Ecto neural progenitor cell (in vitro differentiated cells): Measurements from ENCODE around the gene NGEF.
"Not testable (repeated sequence)": the region's sequence is repeated elsewhere in the genome, so short reads cannot be mapped to it uniquely, and the experiment has no call there.

Experiments
- DNase-seq: peaks from one replicate; pipeline ENCODE4 v3.0.0-alpha.2; 2018; ENCODE audit warnings: low spot score

NGEF gene

GRCh38 chr2:233023007-233023760 lies 10.1 kb upstream of the NGEF start:
- peak; percentile 38 for DNase-seq

- DNase-seq, result no peak
Observed at GRCh38 chr2:233022561-233022960, 9.5 kb upstream of the NGEF start.

- DNase-seq, result no peak
Observed at GRCh38 chr2:233021771-233022170, 8.7 kb upstream of the NGEF start.

DNA sequence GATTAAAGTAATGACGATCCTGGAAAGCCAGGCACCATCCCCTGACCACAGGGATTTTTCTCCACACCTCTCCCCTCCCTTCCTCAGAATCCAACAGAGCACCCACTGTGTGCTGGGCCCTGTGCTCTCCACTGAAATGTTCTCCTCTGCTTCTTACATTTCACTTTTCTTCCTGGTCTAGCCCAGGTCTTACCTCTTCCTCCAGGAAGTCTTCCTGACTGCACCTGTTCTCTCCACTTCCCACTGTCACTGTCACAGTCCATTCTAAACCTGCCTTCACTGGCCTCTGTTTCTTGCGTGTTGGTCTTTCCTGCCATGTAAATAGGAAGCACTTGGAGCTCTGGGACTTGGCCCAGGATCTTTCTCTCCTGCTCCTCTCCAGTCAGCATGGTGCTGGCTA lies 7.4 kb upstream of the NGEF start:
- DNase-seq, result no peak

DNA sequence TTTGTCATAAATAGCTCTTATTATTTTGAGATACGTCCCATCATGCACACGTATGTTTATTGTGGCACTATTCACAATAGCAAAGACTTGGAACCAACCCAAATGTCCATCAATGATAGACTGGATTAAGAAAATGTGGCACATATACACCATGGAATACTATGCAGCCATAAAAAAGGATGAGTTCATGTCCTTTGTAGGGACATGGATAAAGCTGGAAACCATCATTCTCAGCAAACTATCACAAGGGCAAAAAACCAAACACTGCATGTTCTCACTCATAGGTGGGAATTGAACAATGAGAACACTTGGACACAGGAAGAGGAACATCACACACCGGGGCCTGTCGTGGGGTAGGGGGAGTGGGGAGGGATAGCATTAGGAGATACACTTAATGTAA lies 6.6 kb upstream of the NGEF start:
- DNase-seq, result not testable (repeated sequence)

GRCh38 chr2:233017947-233018346 lies 4.9 kb upstream of the NGEF start:
- DNase-seq, result no peak

DNA sequence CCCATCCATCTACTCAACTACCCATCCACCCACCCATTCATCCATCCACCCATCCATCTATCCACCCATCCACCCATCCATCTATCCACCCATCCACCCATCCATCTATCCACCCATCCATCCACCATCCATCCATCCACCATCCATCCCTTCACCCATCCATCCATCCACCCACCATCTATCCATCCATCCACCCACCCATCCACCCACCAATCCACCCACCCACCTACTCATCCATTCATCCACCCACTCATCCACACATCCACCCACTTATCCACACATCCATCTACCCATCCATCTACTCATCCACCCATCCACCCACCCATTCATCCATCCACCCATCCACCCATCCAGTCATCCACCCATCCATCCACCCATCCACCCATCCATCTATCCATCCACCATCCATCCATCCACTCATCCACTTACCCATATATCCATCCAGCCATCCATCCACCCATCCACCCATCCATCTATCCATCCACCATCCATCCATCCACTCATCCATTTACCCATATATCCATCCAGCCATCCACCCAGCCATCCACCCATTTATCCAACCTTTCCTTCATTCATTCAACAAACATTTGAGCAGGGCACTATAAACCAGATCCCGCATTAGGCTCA lies 2.1 kb upstream of the NGEF start:
- DNase-seq, result no peak

DNA sequence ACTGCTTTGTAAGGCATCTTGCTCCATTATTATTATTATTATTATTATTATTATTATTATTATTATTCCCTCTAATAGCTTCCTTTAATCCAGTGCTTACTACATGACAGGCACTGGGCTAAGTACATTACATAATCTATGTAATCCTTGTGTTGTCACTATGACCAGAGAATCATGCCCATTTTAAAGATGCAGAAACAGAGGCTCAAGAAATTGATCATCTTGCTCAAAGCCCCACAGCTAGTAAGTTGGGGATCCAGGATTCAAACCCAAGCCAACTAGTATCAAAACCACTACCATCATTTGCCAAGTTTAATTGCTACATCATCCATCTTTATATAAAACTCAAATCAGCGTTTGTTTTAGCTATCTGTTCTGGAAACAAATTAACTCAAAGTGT lies 594 bp upstream of the NGEF start:
- DNase-seq, result no peak

DNA sequence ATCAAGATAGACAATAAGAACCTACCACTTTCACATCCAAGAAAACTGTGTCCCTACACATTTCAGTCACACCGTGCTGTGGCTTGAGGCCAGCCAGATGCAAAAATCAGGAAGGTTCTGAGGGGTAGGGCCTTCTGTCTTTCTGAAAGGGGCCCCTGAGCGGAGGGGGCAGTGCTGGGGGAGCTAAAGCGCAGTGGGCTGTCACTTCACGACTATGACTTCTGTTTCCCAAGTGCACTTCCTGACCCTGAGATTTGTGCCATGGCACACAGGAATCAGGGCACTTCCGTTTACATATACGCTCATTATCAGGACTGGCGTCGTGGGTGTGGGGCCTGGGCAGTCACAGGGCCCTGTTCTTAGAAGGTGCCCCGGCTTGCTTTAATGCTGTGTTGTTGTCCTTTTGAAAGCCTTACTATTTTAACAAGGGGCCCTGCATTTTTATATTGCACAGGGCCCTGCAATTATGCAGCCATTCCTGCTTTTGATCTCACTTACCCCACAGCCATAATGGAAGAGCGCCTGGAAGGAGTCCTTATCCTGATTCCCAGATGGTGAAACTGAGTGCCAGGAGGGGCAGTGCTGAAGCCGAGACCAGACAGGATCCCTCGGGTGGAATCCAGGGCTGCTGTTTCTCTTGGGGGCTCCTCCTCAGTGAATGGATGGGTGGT lies 620 bp downstream of the NGEF start:
- DNase-seq, result no peak

DNA sequence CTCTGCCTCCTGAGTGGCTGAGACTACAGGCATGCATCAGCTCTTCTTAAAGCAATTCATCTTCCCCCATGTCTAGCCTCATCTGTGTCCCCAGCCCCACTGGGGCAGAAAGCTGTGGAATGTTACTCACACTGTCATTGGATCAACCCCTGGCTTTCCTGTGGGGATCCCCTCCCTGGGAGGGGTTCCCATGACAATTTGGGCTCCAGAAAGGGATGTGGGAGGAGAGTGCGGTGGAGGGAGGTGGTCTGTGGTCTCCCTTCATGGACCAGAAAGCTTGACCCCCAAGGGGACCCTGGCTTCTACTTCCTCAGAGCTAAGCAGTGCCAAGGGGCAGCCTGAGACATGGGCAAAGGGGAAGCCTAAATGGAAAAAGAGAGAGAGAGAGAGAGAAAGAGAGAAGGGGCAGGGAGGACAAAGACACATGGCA lies 1.3 kb downstream of the NGEF start:
- no peak for DNase-seq

DNA sequence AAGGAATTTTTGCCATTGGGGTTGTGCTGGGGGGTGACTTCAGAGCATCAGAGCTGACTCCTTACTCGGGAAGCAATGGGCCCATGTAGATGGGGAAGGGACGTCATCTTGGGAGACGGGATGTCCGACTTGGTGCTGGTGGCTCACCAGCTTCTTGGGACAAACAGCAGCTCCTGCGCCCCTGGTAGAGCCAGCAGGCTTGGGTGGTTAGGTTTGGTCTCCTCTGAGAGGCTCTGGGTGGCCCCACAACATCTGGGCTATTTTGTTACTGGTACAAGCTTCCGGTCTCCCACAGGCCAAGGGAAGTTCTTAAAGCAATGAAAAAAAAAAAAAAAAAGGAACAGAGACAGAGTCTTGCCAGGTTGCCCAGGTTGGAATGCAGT lies 1.8 kb downstream of the NGEF start:
- no peak for DNase-seq

- DNase-seq, result no peak
Observed at GRCh38 chr2:233010569-233011267, 2.3 kb downstream of the NGEF start.

- DNase-seq, result no peak
Observed at GRCh38 chr2:233009661-233010060, 3.4 kb downstream of the NGEF start.

DNA sequence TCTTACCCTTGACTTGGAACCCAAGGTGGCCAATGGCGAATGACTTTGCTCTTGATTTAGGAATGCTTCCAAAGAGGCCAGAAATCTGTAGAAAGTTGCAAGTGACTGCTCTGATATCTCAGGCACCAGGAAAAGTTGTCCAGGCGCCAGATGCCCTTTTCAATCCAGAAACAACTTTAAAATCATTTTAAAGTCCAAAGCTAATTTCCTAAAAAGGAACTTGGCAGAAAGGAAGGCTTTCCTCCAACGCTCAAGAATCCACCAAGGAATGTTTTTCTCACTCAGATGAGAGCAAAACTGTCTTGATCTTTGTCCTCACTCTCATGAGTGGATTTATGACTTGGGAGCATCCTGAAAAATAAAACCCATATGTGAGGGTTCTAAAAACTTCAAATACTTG lies 5.3 kb downstream of the NGEF start:
- no peak for DNase-seq

- DNase-seq, result no peak
Observed at GRCh38 chr2:233007270-233007669, 5.8 kb downstream of the NGEF start.

GRCh38 chr2:233006648-233007047 lies 6.4 kb downstream of the NGEF start:
- DNase-seq, result no peak

DNA sequence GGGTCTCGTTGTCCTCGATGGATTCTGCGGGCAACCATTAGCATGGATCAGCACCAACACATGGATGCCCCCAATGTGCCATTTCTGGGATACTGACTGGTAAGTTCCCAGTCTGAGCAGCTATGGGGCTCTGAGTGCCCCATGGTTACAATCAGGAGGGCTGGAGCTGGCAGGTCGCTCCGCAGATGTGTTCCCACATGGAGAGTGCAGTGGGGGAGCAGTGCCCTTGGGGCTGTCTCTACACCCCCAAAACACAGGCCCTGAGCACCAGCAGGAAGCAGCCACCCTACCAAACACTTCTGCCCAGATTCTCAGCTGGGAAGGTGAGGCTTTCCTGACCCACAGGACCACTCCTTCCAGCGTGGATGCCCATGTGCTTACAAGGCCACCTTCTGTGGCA lies 8.0 kb downstream of the NGEF start:
- no peak for DNase-seq

DNA sequence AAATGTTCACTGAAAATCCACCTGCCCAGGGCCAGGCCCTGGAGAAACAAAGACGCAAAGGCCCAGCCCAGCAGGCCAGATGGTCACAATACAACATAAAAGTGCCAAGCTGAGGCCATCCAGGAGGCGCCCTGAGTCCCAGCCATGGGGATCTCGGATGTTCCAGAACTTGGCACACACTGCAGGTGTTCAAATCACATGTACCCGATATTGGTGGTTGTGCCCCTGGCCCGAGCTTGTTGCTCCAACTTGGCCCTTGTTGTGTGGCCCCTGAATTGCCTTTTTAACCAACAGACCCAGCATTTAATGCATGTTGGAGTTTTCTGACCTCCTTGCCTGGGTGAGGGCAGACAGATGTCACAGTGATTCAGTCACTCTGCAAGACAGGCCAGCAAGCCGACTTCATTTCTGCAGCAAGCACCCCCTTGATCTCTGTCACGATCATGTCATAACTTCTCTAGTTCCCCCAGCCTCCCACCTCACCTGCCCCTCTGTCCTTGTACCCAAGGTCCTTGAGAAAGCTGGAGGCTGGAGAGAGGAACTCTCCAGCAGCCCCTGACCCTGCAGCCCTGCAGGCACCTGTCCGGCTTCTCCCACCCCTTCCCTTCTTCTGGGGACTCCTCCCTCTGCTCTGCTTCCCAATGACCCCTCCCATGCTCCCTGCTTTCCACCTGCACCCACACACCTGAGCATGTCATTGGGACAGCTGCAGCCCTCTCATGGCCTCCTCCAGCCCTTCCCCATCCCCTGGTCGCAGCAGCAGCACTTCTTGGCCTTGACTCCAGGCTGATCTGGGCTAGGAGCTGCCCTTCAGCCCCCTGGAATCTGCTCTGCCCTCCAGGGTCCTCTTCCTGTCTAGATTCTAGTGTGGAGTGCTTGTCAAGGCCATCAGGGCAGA lies 9.1 kb downstream of the NGEF start:
- no peak for DNase-seq

DNA sequence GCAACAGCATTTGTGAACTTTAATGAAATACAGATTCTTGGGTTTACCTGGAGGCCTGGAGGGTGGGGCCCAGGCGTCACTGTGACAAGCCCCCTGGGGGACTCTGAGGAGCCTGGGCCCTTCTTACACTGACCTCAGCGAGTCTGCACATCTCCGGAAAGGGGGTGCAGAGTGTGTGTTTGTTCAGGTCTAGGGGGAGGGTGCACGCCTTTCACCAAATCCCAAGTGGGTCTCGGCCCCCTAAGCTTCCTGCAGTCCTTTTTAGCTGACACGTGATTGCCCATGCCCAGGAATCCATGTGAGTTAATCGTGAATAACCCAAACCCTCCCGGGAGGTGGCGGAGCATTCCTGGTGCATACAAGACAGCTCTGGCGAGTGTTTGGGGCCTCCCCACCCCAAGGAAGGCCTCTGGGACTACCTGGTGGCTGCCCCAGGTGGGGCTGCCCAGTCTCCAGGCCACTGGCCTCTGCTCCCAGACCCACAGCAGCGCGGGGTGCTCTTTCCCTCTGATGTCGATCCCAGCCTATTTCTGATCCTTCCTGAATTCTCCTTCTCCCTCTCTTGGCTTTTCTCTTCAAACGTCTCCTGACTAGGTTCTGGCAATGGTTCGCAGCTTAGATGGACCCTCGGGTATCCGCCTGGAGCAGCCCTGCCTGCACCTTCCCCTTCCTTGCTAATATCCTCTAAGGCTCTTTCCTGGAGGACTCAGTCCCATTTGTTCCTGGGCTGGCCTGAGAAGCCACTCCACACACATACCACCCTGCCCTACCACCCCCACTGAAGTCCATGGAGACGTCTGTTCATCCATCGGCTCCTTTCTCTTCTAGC lies 10.0 kb downstream of the NGEF start:
- DNase-seq, result no peak

- no peak for DNase-seq
Observed at GRCh38 chr2:233000886-233001750, 11.9 kb downstream of the NGEF start.
